SK-MEL-5 (cell line): ENCODE data around the gene FAM236A. TPM values are rescaled to one million over a fixed set of nuclear protein-coding genes. Genes with fewer than 3 reads are reported as not detected.
"Not testable (repeated sequence)": the region's sequence is repeated elsewhere in the genome, so short reads cannot be mapped to it uniquely, and the experiment has no call there.

ENCODE experiments used
- DNase-seq: peaks from one replicate; pipeline ENCODE4 v3.0.0-alpha.2; 2016; ENCODE audit warnings: low read depth, low spot score
- in situ Hi-C: cut with HindIII; loops from 2 replicates; pipeline ENCODE4 v1.10.0; 2016; ENCODE audit warnings: low sequenced_read_pairs, high pct_unique_total_duplicates, low pct_unique_long_range_greater_than_20kb
- polyA plus RNA-seq, 2 experiments: library from polyadenylated mRNA; depleted of rRNA; stranded (reverse); fragments of >200 nt; gene quantifications; 2 replicates each; pipeline ENCODE4 v1.2.3, GENCODE V29; 2015
- total RNA-seq: library from RNA; depleted of rRNA; stranded (reverse); fragments of >200 nt; shearing (Covaris generic); gene quantifications from 2 replicates; pipeline ENCODE4 v1.2.3, GENCODE V29; 2014; rRNA removed

Gene FAM236A
- not detected in 2 replicates for total RNA-seq
- not detected in 2 replicates for polyA plus RNA-seq (2015; cell fraction: cytosol; rRNA removed)
- not detected in 2 replicates for polyA plus RNA-seq (2015; cell fraction: nucleus; rRNA removed)

DNA sequence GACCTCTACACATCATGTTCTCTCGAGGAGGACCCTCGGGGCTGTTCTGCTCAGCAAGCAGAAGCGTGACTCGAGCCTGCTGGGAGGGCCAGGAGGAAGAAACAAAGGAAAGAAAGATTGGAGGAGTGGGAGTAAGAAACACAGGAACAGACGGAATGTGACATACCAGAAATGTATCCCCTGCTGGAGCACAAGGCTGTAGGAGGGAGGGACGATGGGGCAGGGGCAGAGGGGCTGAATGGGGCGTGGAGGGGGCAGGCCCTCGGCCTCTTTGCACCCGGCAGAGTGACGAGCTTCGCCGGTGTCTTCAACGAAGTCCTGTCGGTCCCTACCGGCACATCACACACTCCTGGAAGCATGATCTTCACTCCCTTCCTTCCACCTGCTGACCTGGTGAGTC, at the start of gene FAM236A:
Gene FAM236A, plus strand, starts transcription at position 301 of the 400 bp plus-strand sequence. Its CDS starts 57 bp downstream, at position 358.
- DNase-seq, in situ Hi-C loops: not testable (repeated sequence)

DNA sequence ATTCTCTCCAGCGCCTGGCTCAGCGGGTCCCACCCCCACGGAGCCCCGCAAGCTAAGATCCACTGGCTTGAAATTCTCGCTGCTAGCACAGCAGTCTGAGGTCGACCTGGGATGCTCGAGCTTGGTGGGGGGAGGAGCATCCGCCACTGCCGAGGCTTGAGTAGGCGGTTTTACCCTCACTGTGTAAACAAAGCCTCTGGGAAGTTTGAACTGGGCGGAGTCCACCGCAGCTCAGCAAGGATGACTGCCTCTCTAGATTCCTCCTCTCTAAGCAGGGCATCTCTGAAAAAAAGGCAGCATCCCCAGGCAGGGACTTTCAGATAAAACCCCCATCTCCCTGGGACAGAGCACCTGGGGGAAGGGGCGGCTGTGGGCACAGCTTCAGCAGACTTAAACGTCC, 48.3 kb upstream of the FAM236A start:
- DNase-seq, in situ Hi-C loops: not testable (repeated sequence)

DNA sequence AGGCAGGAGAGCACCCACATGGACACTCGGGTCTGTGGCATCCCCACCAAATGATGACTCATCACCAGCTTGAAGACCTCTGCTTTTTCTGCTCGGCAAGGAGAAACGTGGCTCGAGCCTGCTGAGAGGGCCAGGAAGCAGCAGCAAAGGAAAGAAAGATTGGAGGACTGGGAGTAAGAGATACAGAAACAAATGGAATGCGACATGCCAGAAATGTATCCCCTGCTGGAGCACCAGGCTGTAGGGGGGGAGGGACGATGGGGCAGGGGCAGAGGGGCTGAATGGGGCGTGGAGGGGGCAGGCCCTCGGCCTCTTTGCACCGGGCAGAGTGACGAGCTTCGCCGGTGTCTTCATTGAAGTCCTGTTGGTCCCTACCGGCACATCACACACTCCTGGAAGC, 25.7 kb upstream of the FAM236A start, which contains the start of gene FAM236C:
Gene FAM236C, plus strand, starts transcription at position 301 of the 400 bp plus-strand sequence. CDS start 100 bp downstream, outside the sequence.
- DNase-seq, in situ Hi-C loops: not testable (repeated sequence)

DNA sequence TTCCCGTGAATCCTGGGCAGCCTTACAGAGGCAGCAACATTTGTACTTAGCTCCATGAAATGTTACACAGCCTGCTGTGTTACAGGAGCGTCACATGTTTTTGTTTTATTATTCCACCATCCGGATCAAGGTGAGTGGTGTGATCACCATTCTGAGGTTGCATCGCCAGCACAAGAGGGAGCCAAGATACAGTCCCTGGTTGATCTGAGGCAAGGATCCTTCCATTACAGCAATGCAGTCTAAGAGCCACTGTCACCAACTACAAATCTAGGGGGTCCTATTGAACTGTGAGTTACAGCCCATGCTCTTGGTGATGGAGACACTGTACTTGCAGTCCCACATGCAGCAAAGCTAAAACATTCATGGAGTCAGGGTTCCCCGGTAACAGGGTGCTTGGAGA, 21.9 kb upstream of the FAM236A start:
- in situ Hi-C loops, DNase-seq: not testable (repeated sequence)

DNA sequence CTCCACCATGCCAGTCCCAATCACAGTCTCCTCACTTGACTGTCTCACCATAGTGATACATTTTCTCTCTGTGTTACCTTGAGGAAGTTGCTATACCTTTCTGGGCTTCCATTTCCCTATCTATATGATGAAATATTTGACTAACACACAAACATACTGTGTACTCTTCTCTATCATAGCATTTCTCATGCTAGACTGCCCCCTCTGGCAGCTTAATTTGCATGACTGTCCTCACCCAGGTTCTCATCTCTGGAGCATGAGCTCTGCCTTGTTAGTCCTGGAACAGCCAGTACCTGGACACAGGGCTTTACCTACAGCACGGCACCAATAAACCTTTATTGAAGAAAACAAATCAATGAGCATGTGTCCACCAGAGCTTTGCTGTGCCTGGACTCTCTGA, 5.7 kb upstream of the FAM236A start:
- in situ Hi-C loops, DNase-seq: not testable (repeated sequence)

DNA sequence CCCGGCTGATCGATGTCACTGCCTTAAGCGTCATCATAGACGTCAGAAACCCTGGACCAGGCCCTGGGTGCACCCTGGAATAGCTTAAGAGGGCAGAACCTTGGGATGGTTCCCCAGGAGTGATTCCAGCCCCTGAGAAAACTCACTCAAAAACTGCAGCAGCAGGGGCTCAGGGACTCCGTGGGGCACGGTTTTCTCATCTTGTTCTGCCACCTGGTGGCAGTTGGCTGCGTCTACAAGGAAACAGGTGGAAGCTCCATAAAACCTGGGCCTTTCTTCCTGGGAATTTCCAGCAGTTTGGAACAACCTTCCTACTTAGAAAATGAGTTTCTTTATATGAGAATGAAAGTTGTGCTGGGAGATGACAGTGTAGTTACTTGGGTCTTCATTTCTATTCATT, 1.6 kb upstream of the FAM236A start:
- in situ Hi-C loops, DNase-seq: not testable (repeated sequence)

DNA sequence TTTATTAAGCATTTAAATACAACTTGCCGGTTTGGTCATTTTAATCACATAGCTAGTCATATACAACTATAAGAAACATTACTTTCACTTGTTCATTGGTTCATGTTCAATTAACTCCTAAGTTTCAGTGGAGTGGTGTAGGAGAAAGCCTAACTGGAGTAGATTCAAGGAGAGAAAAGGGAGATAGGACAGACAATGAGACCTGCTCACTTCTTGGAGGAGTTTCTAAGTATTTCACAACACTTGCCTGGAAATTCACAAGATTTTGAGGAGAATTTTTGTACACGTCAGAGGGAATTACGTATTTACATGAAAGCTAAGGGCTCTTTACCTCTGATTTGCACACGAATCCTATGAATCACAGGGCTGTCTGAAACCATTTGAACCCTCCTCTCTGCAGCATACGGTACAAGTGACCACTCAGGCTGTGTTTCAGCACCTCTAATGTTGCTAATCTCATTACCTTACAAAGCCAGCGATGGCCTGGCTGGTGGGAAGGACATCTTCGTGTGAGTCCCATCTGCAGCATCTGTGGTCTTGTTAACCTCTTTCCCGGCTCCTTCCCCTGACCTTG, 1.0 kb upstream of the FAM236A start:
- DNase-seq, in situ Hi-C loops: not testable (repeated sequence)

DNA sequence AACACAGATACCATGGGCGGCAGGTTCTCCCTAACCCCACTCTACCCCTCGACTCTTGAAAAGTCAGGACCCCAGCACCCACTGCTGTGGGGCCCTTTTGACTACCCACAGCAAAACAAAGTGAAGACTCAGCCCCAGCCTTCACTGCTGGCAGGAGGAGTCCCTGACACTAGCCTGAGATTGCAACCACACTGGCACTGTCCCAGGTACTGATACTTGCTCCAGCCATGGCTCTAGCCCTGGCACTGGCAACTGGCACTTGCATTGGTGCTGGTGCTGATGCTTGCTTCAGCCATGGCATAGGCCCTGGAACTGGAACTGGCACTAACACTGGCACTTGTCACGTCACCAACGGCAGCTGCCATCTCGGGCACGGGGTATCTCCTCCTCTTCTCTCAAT, 4.3 kb downstream of the FAM236A start:
- DNase-seq, in situ Hi-C loops: not testable (repeated sequence)

DNA sequence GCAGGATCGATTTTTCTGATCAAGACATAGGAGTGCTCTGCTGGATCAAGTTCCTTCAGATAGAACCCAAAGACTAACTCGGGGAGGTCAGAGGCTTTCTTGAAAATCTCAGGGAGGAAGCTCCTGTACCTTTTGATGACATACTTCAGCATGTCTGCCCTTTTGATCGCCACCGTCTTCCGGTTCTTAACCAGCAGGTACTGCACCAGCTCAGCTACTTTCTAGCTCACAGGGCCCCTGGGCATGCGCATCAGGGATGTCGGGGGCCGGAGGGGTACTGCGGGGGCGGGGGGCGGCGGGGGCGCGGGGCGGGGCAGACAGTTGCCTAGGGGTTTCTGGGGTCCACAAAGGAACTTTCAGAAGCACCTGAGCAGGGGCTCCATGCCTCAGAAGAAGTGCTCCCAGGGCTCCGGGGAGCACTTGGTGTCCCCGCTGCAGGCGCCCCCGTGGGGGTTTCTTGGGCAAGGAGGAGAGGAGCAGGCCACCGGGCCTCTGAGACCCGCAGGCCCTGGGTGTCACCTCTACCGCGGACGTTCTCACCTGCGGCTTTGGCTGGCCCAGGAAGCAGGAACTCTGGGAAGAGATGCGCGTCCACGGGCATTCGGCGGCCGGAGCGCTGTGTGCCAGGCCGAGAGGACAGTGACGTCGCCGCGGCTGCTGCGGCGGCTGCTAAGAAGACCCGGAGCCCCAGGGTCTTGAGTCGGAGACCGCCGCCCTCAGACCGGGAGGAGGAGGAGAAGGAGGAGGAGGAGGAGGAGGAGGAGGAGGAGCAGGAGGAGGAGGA, 5.2 kb downstream of the FAM236A start:
- DNase-seq, in situ Hi-C loops: not testable (repeated sequence)

DNA sequence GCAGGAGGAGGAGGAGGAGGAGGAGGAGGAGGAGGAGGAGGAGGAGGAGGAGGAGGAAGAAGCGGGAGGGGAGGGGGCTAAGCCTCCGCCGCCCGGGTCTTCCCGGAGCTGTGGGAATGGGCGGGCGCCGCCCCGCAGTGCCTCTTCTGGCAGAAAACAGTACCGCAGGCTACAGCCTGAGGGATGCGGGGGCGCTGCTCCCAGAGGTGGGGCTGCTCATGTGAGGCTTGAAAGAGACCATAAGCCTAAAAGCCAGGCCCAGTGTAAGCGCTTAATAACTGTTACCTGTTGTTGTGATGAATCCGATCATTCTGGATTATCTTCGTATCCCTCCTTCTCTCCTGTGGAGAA, 5.8 kb downstream of the FAM236A start, which contains the start of gene DMRTC1:
Gene DMRTC1, minus strand, starts transcription at position 19 of the 351 bp plus-strand sequence. CDS start 68,143 bp downstream, outside the sequence.
- in situ Hi-C loops, DNase-seq: not testable (repeated sequence)

DNA sequence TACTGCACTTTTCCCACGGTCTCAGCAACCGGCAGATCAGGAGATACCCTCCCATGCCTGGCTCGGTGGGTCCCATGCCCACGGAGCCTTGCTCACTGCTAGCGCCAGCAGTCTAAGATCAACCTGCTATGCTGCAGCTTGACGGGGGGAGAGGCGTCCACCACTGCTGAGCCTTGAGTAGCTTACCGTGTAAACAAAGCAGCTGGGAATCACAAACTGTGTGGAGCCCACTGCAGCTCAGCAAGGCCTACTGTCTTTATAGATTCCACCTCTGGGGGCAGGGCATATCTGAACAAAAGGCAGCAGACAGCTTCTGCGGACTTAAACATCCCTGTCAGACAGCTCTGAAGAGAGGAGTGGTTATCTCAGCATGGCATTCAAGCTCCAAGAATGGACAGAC, 22.0 kb downstream of the FAM236A start:
- in situ Hi-C loops, DNase-seq: not testable (repeated sequence)

DNA sequence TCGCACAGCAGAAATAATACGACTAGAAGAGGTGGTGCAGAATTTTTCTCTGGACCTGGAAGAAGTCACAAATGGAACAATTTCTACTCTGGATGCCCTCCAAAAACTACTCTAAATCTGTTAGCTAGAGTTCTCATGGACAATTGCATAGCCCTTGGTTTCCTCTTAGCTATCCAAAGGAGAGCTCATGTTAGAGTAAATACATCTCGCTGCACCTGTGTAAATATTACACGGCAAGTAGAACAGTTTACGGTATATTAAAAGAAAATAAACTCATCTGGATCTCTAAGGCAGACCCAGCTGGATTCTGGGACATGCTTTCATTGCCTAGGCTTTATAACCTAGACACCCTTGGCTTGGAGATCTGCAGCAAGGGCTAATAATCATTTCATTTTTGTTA, 33.9 kb downstream of the FAM236A start:
- DNase-seq, in situ Hi-C loops: not testable (repeated sequence)

DNA sequence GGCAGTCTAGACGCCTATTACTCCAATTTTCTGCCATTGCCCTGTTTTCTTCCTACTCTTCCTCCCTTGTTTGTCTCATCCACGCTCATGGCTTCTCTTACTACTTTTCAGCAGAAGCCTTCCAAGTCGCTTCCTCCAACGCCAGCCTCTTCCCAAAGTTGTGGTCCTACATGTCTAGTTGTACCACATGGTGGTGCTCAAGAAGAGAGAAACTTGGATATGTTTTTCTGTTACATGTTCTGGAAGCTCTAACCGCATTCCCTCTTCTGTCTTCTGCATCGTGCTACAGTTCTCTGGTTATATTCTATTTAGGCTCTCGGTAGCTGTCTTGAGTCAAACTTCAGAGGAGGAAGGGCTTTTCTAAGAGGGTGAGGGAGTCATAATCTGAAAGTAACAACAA, 36.9 kb downstream of the FAM236A start:
- in situ Hi-C loops, DNase-seq: not testable (repeated sequence)

DNA sequence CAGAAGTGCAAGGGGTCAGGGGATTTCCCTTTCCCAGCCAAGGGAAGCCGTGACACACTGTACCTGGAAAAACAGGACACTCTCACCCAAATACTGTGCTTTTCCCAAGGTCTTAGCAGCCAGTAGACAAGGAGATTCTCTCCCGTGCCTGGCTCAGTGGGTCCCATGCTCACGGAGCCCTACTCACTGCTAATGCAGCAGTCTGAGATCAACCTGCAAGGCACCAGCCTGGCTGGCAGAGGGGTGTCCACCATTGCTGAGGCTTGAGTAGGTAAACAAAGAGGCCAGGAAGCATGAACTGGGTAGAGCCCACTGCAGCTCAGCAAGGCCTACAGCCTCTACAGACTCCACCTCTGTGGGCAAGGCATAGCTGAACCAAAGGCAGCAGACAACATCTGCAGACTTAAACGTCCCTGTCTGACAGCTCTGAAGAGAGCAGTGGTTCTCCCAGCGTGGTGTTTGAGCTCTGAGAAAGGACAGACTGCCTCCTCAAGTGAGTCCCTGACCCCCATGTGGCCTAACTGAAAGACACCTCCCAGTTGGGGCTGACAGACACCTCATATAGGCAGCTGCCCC, 43.0 kb downstream of the FAM236A start:
- in situ Hi-C loops = not testable (repeated sequence)

More for the DNA sequence above, 43.0 kb downstream of the FAM236A start:
- not testable (repeated sequence) for DNase-seq

Other genes starting within 250 kb of the FAM236A start
- gene PHKA1, start 223.9 kb upstream of the FAM236A start, total RNA-seq = 4.0 and 4.1 TPM in 2 replicates
- gene DMRTC1B, start 161.3 kb upstream of the FAM236A start, total RNA-seq = not detected in 2 replicates
- gene FAM236B, start 155.5 kb upstream of the FAM236A start, total RNA-seq = not detected in 2 replicates
- gene FAM236D, start 130.0 kb upstream of the FAM236A start, total RNA-seq = not detected in 2 replicates
- not detected in 2 replicates for gene FAM236C, start 25.6 kb upstream of the FAM236A start, total RNA-seq
- gene DMRTC1, start 5.6 kb downstream of the FAM236A start, total RNA-seq = not detected in 2 replicates
- not detected in 2 replicates for gene PABPC1L2B, start 64.7 kb downstream of the FAM236A start, total RNA-seq
- not detected in 2 replicates for gene PABPC1L2A, start 141.3 kb downstream of the FAM236A start, total RNA-seq